ENCODE data around the gene NR4A2.
"Not testable (repeated sequence)": the region's sequence is repeated elsewhere in the genome, so short reads cannot be mapped to it uniquely, and the experiment has no call there.

Gene NR4A2

DNA sequence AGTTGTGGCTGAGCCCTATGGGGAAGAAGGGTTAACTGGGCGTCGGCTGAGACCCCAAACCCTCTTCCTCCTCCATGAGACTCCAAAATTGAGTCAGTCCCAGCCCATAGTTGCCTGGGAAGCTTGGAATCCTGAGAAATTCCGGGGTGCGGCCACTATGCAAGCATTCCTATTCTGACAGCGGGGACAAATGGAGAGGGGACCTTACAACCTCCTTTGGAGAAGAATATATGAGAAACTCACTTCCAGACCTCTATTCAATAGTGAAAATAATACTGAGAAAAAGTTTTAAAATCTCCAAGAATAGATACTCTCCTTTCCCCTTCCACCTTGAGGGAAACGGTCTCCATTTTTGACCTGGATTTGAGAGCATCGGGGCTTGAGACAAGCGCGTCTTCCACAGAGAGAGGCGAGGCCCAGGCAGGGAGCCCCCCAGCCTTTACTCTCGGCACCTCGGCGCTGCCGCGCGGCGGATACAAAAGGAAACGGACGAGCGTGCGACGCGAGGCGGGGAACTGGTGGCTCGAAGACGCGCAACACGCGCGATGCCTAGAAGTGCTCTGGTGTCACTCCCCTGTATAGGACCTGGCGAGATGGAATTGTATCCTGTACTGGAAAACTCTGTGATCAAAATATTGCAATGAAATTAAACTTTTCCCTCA is 11.1 kb downstream of the NR4A2 start:
- DNase-seq (ENCODE audit: low read depth in 2 of 2) = no peak

DNA sequence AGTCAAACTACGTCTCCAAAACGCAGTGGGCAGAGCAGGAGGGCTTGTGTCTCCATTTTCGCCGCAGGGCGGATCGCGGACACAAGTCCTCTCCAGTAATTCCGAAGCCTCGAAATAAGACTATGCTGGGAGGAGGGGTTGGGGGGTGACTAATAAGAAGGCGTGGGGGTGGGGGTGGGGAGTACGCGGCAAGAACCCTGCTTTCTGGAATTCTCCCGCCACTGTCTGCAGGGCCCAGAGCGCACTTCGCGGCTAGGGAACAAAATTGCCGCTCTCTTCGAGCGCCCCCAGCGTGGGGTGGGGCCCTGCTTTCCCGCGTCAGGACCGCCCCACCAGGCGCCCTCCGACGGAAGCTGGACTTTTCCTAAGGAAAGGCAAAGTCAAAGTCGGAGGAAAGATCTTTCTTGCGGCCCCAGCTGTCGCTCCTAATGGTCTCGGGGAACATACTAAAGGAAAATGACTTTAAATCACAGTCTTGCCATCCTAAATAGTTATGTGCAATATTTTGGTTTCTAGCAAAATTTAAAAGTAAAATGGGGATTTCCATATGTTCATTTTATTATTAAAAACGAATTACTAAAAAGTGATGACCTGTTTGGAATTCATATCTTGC is 11.9 kb downstream of the NR4A2 start:
- DNase-seq (ENCODE audit: low read depth in 2 of 2) = no peak

DNA sequence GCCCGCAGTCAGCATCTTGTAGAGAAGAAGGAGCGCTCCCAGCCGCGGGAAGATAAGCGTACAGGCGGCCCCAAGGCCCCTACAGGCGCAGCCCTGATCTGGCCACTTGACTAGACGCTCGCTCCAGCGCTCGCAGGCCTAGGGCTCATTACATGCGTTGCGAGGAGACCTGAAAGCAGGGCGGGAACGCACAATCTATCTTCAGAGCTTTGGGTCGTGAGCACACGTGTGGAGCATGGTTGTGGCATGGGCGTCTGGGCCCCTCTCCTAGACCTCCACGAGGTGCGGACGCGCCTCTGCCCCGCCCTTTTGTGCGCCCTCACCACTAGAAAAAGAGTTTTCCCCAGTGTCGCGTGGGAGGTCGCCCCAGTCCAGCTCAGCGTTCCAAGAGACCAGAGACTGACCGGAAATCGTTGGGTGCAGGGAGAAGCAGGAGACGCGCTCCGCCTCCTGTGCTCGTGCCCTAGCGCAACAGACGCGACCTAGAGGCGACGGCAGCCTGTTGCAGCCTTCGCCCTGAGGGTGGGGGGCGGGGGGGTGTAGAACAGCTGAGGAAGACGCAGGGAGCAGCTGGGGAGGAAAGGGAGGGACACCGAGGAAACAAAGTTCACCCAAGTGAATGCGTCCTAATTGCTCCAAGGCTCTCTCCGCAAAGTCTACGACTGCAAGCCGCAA is 12.6 kb downstream of the NR4A2 start:
- DNase-seq (ENCODE audit: low read depth in 2 of 2) = no peak

- DNase-seq (ENCODE audit: low read depth in 2 of 2) = no peak
Observed at GRCh38 chr2:156317631-156318030, 14.9 kb downstream of the NR4A2 start.

DNA sequence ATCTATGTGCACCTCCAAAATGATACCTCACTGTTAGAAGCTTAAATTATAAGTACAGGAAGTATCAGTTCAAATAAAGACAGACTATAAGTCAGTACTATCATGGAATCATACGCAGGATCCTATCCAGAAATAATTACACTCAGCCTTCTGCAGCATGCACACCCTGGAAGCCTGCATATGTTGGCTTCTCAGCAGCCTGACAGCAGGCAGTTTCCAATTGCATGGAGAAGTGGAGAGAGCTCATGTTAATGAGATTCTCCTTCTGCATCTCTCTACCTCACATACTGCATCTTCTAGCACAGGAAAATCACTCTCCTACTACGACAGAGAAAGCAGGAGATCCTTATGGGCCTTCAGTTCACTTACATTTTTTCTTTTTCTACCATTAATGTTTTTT is 20.5 kb downstream of the NR4A2 start:
- DNase-seq (ENCODE audit: low read depth in 2 of 2) = no peak

- no peak for DNase-seq (ENCODE audit: low read depth in 2 of 2)
Observed at GRCh38 chr2:156310773-156311172, 21.7 kb downstream of the NR4A2 start.

DNA sequence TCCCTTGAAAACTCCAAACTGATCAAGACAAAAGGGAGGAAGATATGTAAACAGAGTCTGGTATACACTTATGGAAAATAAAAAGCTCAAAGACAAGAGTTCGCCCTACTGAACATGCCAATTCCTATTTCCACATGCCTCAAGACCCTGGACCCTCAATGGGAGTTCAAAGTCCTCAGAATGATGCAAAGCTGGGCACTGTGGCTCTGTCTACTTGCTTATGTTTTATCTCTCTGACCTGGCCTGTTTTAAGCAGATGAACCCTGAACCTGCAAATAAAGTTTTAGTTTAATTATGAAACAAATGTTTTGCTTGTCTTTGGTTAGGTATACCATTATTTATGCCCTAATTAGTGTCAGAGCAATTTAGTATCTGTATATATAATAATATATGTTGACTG is 22.6 kb downstream of the NR4A2 start:
- no peak for DNase-seq (ENCODE audit: low read depth in 2 of 2)

DNA sequence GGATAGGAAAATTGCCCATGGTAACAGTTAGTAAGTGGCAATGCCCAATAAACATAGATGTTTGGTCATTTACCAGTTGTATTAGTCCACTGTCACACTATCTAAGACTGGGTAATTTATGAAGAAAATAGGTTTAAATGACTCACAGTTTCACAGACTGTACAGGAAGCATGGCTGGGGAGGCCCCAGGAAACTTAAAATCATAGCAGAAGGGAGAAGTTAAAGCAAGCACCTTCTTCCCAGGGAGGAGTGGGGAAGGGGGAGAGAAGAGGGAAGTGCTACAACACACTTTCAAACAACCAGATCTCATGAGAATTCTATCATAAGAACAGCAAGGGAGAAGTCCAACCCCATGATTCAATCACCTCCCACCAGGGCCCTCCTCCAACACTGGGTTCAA is 23.4 kb downstream of the NR4A2 start:
- no peak for DNase-seq (ENCODE audit: low read depth in 2 of 2)

GRCh38 chr2:156306821-156307220 is 25.7 kb downstream of the NR4A2 start:
- no peak for DNase-seq (ENCODE audit: low read depth in 2 of 2)

- no peak for DNase-seq (ENCODE audit: low read depth in 2 of 2)
Observed at GRCh38 chr2:156305121-156305520, 27.4 kb downstream of the NR4A2 start.

- no peak for DNase-seq (ENCODE audit: low read depth in 2 of 2)
Observed at GRCh38 chr2:156300337-156300736, 32.2 kb downstream of the NR4A2 start.

GRCh38 chr2:156294945-156295580 is 37.5 kb downstream of the NR4A2 start:
- no peak for DNase-seq (ENCODE audit: low read depth in 2 of 2)

DNA sequence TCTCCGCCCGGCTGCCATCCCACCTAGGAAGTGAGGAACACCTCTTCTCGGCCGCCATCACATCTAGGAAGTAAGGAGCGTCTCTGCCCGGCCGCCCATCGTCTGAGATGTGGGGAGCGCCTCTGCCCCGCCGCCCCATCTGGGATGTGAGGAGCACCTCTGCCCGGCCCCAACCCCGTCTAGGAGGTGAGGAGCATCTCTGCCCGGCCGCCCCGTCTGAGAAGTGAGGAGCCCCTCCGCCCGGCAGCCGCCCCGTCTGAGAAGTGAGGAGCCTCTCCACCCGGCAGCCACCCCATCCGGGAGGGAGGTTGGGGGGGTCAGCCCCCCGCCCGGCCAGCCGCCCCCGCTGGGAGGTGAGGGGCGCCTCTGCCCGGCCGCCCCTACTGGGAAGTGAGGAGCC is 39.1 kb downstream of the NR4A2 start:
- DNase-seq (ENCODE audit: low read depth in 2 of 2) = not testable (repeated sequence)

DNA sequence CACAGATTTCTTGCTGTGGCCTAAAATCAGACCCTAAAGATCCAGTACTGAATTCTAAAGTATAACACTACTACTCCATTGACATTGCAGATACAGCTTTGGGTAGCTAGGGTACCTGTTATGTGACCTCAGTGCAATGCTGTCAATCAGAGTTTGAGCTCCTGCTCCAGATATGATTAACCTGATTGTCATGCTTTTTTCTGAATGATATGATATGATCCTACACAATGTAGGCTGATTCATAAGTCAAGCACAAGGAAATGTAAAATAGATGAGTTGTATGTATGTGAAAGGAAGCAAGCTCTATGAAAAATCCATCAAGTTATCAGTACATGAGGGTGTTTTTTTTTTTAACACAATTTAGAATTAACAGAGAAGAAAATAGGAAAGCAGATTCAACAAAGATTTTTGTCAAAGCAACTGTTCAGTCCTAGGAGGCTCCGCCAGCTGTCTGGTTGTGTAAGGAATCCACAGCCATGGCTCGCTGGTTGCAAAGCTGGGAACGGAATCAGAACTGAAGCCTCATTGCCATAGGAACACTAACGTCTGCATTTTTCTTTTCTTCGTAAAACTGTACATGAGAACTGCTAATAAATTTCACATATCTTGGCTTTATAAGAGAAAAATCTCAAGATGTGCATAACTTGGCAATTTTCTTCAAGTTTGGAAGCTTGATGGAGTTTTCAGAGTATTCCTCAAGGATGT is 52.9 kb downstream of the NR4A2 start:
- DNase-seq (ENCODE audit: low read depth in 2 of 2) = no peak
